HepG2 (cell line): ENCODE results near the gene SLC4A9. TPM values are rescaled to one million over a fixed set of nuclear protein-coding genes. Genes with fewer than 3 reads are reported as not detected.

Experiments used
- ATAC-seq: fragments of 200-7000 bp; cut with Tn5 transposase; 3 replicates; pipeline ENCODE4 v1.9.1; 2020; ENCODE audit warnings: mild to moderate bottlenecking, moderate library complexity
- BruUV-seq: library from RNA; stranded (reverse); fragments of 400-500 nt; replicated peaks from 2 replicates; lab custom pipeline; 2021; lab: Mats Ljungman, UMichigan
- CTCF ChIA-PET: fragments of 300-600 bp; formaldehyde crosslinking; extraction: SDS; loops from one replicate; lab custom pipeline; 2021; ENCODE audit warnings: low total read pairs, inconsistent platforms, low intra/inter-chr PET ratio; lab: Yijun Ruan, JAX
- POLR2A ChIA-PET: fragments of 350-600 bp; sonication (Branson Sonifier 250); formaldehyde crosslinking; loops from one replicate; lab custom pipeline; 2020; ENCODE audit warnings: antibody characterized with exemption, inconsistent platforms; lab: Yijun Ruan, JAX
- DNase-seq: peaks from one replicate; pipeline ENCODE4 v3.0.0-alpha.2; 2015; ENCODE audit warnings: low spot score
- FAIRE-seq: peaks from 3 replicates; lab custom pipeline; 2011; peaks lifted over from hg19 to GRCh38; lab: Jason Lieb, UNC
- H2AFZ ChIP-seq: one replicate; pipeline ENCODE4 v1.6.1; 2011; ENCODE audit warnings: low read length, inconsistent platforms
- H3K27ac ChIP-seq: fragments of 300-600 bp; 3 replicates; pipeline ENCODE4 v1.8.0; 2011; ENCODE audit warnings: mixed run types, mild to moderate bottlenecking, mixed read lengths, low read length, inconsistent platforms; ENCODE audit not compliant: insufficient read depth; ENCODE audit errors: extremely low read length
- H3K27me3 ChIP-seq, 2 experiments: fragments of 200-600 bp in 1 of 2; 2 replicates in 1 of 2; 3 replicates in 1 of 2; pipeline versions ENCODE4 v1.6.0 to v1.8.0; 2011; ENCODE audit warnings: low read length in 2 of 2, mild to moderate bottlenecking in 2 of 2, moderate library complexity in 2 of 2, inconsistent platforms in 1 of 2; ENCODE audit not compliant: insufficient read depth in 2 of 2, control insufficient read depth in 1 of 2
- H3K36me3 ChIP-seq, 2 experiments: fragments of 200-600 bp in 1 of 2; replicated peaks in 1 of 2; 2 replicates in 1 of 2; 3 replicates in 1 of 2; pipeline versions ENCODE4 v1.5.1 to v1.8.0; 2011; ENCODE audit warnings: low read length in 2 of 2, inconsistent platforms in 1 of 2; ENCODE audit not compliant: insufficient read depth in 2 of 2, control insufficient read depth in 1 of 2
- H3K4me1 ChIP-seq: 2 replicates; pipeline ENCODE4 v1.5.1; 2012; ENCODE audit warnings: low read length, inconsistent platforms; ENCODE audit not compliant: insufficient read depth
- H3K4me2 ChIP-seq: 2 replicates; pipeline ENCODE4 v1.6.0; 2011; ENCODE audit warnings: low read depth, low read length, inconsistent platforms
- H3K4me3 ChIP-seq, 3 experiments: fragments of 200-600 bp in 1 of 3; sonication (generic), shearing (Covaris generic) in 1 of 3; replicated peaks in 1 of 3; 2 replicates each; pipeline ENCODE4 v1.5.1; 2011 to 2016; ENCODE audit warnings: low read length in 3 of 3, inconsistent platforms in 2 of 3, low read depth in 2 of 3, mild to moderate bottlenecking in 2 of 3, control low read depth in 1 of 3, mixed read lengths in 1 of 3; ENCODE audit not compliant: insufficient read depth in 1 of 3
- H3K79me2 ChIP-seq: one replicate; pipeline ENCODE4 v1.6.1; 2011; ENCODE audit warnings: low read length, inconsistent platforms; ENCODE audit not compliant: insufficient read depth
- H3K9ac ChIP-seq: 2 replicates; pipeline ENCODE4 v1.6.0; 2011; ENCODE audit warnings: mild to moderate bottlenecking, low read depth, low read length, inconsistent platforms; ENCODE audit not compliant: insufficient read depth
- H3K9me3 ChIP-seq: 2 replicates; pipeline ENCODE4 v1.5.1; 2012; ENCODE audit warnings: mild to moderate bottlenecking, low read length
- H4K20me1 ChIP-seq: 2 replicates; pipeline ENCODE4 v1.6.0; 2011; ENCODE audit warnings: inconsistent platforms, mild to moderate bottlenecking, low read length, moderate library complexity; ENCODE audit not compliant: insufficient read depth
- CBX2 ChIP-seq, 2 experiments: fragments of 200-600 bp in 1 of 2; sonication (generic); formaldehyde crosslinking in 1 of 2; IDR thresholded peaks; 2 replicates each; pipeline versions ENCODE4 v1.7.0 to v1.8.1; 2018 to 2022; ENCODE audit warnings: low read depth in 2 of 2, low read length in 1 of 2, mild to moderate bottlenecking in 1 of 2, missing genetic modification reagents in 1 of 2
- CHD2 ChIP-seq: IDR thresholded peaks from 2 replicates; pipeline ENCODE4 v1.6.1; 2011; ENCODE audit warnings: low read depth, low read length, improper control_type of control experiment
- HMG20A ChIP-seq: IDR thresholded peaks from 2 replicates; pipeline ENCODE4 v1.6.1; 2016; ENCODE audit warnings: borderline replicate concordance
- IKZF5 ChIP-seq: IDR thresholded peaks from 2 replicates; pipeline ENCODE4 v1.6.1; 2018; ENCODE audit warnings: missing genetic modification reagents, mild to moderate bottlenecking, missing compliant biosample characterization
- KLF6 ChIP-seq: IDR thresholded peaks from 2 replicates; pipeline ENCODE4 v1.8.0; 2016; ENCODE audit warnings: missing biosample characterization, missing genetic modification reagents
- MYC ChIP-seq: sonication (generic); formaldehyde crosslinking; IDR thresholded peaks from 2 replicates; pipeline ENCODE4 v1.9.0; 2021; ENCODE audit warnings: missing genetic modification reagents, borderline replicate concordance
- NR2F6 ChIP-seq, 2 experiments: IDR thresholded peaks; 2 replicates each; pipeline ENCODE4 v1.6.1; 2016; ENCODE audit warnings: antibody characterized with exemption in 1 of 2, mild to moderate bottlenecking in 1 of 2
- PHF21A ChIP-seq: sonication (generic); formaldehyde crosslinking; IDR thresholded peaks from 2 replicates; pipeline ENCODE4 v1.5.0; 2020; ENCODE audit warnings: mild to moderate bottlenecking, missing genetic modification reagents
- SIN3B ChIP-seq: fragments of 150-350 bp; IDR thresholded peaks from 2 replicates; pipeline ENCODE4 v1.6.1; 2014; ENCODE audit warnings: low read length
- SMC3 ChIP-seq: IDR thresholded peaks from 2 replicates; pipeline ENCODE4 v1.6.1; 2011; ENCODE audit warnings: low read length, improper control_type of control experiment
- XRCC5 ChIP-seq: fragments of 200-400 bp; formaldehyde crosslinking; optimal IDR thresholded peaks from 2 replicates; pipeline ENCODE3; 2017; ENCODE audit warnings: mild to moderate bottlenecking, low read length
- ZFX ChIP-seq: sonication (generic); formaldehyde crosslinking; IDR thresholded peaks from 2 replicates; pipeline ENCODE4 v1.4.0; 2020; ENCODE audit warnings: mild to moderate bottlenecking, low read depth, missing genetic modification reagents, moderate library complexity
- ZFY ChIP-seq: sonication (generic); formaldehyde crosslinking; IDR thresholded peaks from 2 replicates; pipeline ENCODE4 v1.4.0; 2020; ENCODE audit warnings: missing genetic modification reagents
- ZNF362 ChIP-seq: sonication (generic); formaldehyde crosslinking; IDR thresholded peaks from 2 replicates; pipeline ENCODE4 v1.4.0; 2020; ENCODE audit warnings: missing genetic modification reagents, mild to moderate bottlenecking, borderline replicate concordance
- ZNF414 ChIP-seq: sonication (generic); formaldehyde crosslinking; IDR thresholded peaks from 2 replicates; pipeline ENCODE4 v1.5.0; 2020; ENCODE audit warnings: missing genetic modification reagents
- ZNF580 ChIP-seq: IDR thresholded peaks from 2 replicates; pipeline ENCODE4 v1.6.1; 2016; ENCODE audit warnings: low read depth, borderline replicate concordance
- ZNF589 ChIP-seq: sonication (generic); formaldehyde crosslinking; conservative IDR thresholded peaks from 2 replicates; pipeline ENCODE4 v1.8.0; 2022; ENCODE audit warnings: mild to moderate bottlenecking, moderate library complexity, missing genetic modification reagents
- ZNF598 ChIP-seq: sonication (generic); formaldehyde crosslinking; IDR thresholded peaks from 2 replicates; pipeline ENCODE4 v1.5.1; 2020; ENCODE audit warnings: mild to moderate bottlenecking, missing genetic modification reagents, borderline replicate concordance
- ZNF792 ChIP-seq: IDR thresholded peaks from 2 replicates; pipeline ENCODE4 v1.6.1; 2016
- WGBS: methylation state at CpG from one replicate; pipeline ENCODE4 v1.1.6; 2017; ENCODE audit warnings: low lambda C conversion rate; 5-methylcytosine and 5-hydroxymethylcytosine counted together
- in situ Hi-C: cut with HindIII; loops from 2 replicates; pipeline ENCODE4 v1.10.0; 2017; ENCODE audit warnings: low pct_unique_long_range_greater_than_20kb; ENCODE audit not compliant: extremely low pct_ligation_motif_present
- intact Hi-C: fragments of 100-400 bp; cut with micrococcal nuclease; formaldehyde crosslinking; loops from one replicate; pipeline ENCODE4 v1.10.0; 2022; ENCODE audit not compliant: unreplicated experiment
- polyA plus RNA-seq, 8 experiments: library from polyadenylated mRNA; depleted of rRNA in 3 of 8; stranded (reverse) in 7 of 8; unstranded in 1 of 8; fragments of >200 nt; fragmentation: Illumina TruSeq in 4 of 8; extraction: Trizol in 4 of 8; gene quantifications; 2 replicates each; pipeline versions ENCODE4 v1.2.1 to v1.2.3, GENCODE V29; 2011 to 2016; ENCODE audit warnings: low read depth in 4 of 8, missing spikeins in 1 of 8, mixed read lengths in 1 of 8; ENCODE audit not compliant: insufficient read depth in 1 of 8
- total RNA-seq, 5 experiments: library from RNA; depleted of rRNA; stranded (reverse); fragments of >200 nt; fragmentation: Illumina TruSeq; extraction: Trizol; gene quantifications; 2 replicates each; pipeline ENCODE4 v1.2.3, GENCODE V29; 2016; ENCODE audit warnings: low read depth in 1 of 5

SLC4A9 gene
- total and polyA plus RNA-seq, 2 of the 13 experiments (the other 11 are each of a cell fraction or from before 2014, with no cell fraction given), result not detected

GRCh38 chr5:140357726-140358093 lies 2.3 kb upstream of the SLC4A9 start:
- H3K9ac ChIP-seq, result no peak overlapping the region
- peak overlapping the region; percentile 75 for H3K4me2 ChIP-seq
- H3K9me3 ChIP-seq, result no peaks in the 10 kb centered on the region
- intact Hi-C loops (loop anchor here (1.0 kb wide), 1 partner anchor 113 kb away; no protein-coding TSS in a partner anchor), in situ Hi-C loops (no loop called here)
- FAIRE-seq (peak; percentile 74), DNase-seq (peak; percentile 77), ATAC-seq (peak; percentile 93)
- H3K36me3 ChIP-seq, result no peaks in the 10 kb centered on the region
- BruUV-seq, result no TSS peak
- H3K4me1 ChIP-seq, result peaks cover 37% of the 10 kb centered on the region
- POLR2A ChIA-PET, result no interaction called here
- H3K79me2 ChIP-seq, result no peaks in the 10 kb centered on the region
- peak overlapping the region; percentile 43 to 58 (median 51) for H3K4me3 ChIP-seq
- no peaks in the 10 kb centered on the region for H3K27me3 ChIP-seq
- H2AFZ ChIP-seq, result no peak overlapping the region
- 0% methylated on average over 14 of the region's 18 CpGs for WGBS
- CTCF ChIA-PET, result interaction anchor here (0.6 to 2.8 kb wide), 6 partner anchors 11 to 118 kb away, joined by 3 to 31 read pairs (median 6); partner anchors contain the start of gene HBEGF
- no peaks in the 10 kb centered on the region for H4K20me1 ChIP-seq
- no peak overlapping the region for H3K27ac ChIP-seq
- TF ChIP-seq ZNF362 (CRISPR knock-in tag) (peak; percentile 54; the same call in 1 of the 2 replicates), ZNF598 (CRISPR knock-in tag) (0 out of 2 replicates have a peak, but pooled peaks have one; percentile 57), KLF6 (0 out of 2 replicates have a peak, but pooled peaks have one; percentile 49), ZFY (CRISPR knock-in tag) (peak; percentile 49), PHF21A (CRISPR knock-in tag) (peak; percentile 48; the same call in 1 of the 2 replicates), SMC3 (peak; percentile 68), ZNF414 (CRISPR knock-in tag) (no peak), CHD2 (no peak), NR2F6 (IDR thresholded peaks at IDR 0.05) (no peak), NR2F6 (CRISPR knock-in tag; IDR thresholded peaks at IDR 0.05) (0 out of 2 replicates have a peak, but pooled peaks have one; percentile 10), ZFX (CRISPR knock-in tag) (peak; percentile 68), MYC (0 out of 2 replicates have a peak, but pooled peaks have one; percentile 12), ZNF580 (CRISPR knock-in tag) (peak; percentile 48; the same call in 1 of the 2 replicates), ZNF589 (no peak), SIN3B (no peak), HMG20A (CRISPR knock-in tag) (peak; percentile 19; the same call in 1 of the 2 replicates), CBX2 (IDR thresholded peaks at IDR 0.05; ENCODE audit: low read depth, low read length) (no peak), CBX2 (CRISPR knock-in tag; IDR thresholded peaks at IDR 0.05; ENCODE audit: low read depth) (no peak), ZNF792 (CRISPR knock-in tag) (0 out of 2 replicates have a peak, but pooled peaks have one; percentile 22), IKZF5 (peak; percentile 44; the same call in 1 of the 2 replicates), XRCC5 (peak; percentile 70)
